Large intestine (tissue), 3 donors: ENCODE measurements around the gene HOXA5. TPM values are rescaled to one million over a fixed set of nuclear protein-coding genes. Genes with fewer than 3 reads are reported as not detected.
A peak's percentile ranks its signal among the peaks of the same experiment; 100 is the strongest.

Experiments used
- DNase-seq, 2 donors: peaks; one replicate each; pipeline versions ENCODE4 v3.0.0 to v3.0.0-alpha.2; 2013
- H3K27ac ChIP-seq: one replicate; pipeline ENCODE4 v1.5.1; 2013; ENCODE audit warnings: low read length
- H3K27me3 ChIP-seq: 2 replicates; pipeline ENCODE4 v1.6.1; 2013; ENCODE audit warnings: low read length; ENCODE audit not compliant: control insufficient read depth, insufficient read depth
- H3K36me3 ChIP-seq: 2 replicates; pipeline ENCODE4 v1.6.1; 2013; ENCODE audit warnings: low read length; ENCODE audit not compliant: control insufficient read depth, insufficient read depth
- H3K4me1 ChIP-seq: one replicate; pipeline ENCODE4 v1.6.1; 2013; ENCODE audit warnings: low read length; ENCODE audit not compliant: control insufficient read depth, insufficient read depth
- H3K4me3 ChIP-seq: one replicate; pipeline ENCODE4 v1.5.1; 2013; ENCODE audit warnings: low read length
- H3K9me3 ChIP-seq: one replicate; pipeline ENCODE4 v1.6.1; 2013; ENCODE audit warnings: mild to moderate bottlenecking, low read depth, low read length, moderate library complexity; ENCODE audit not compliant: control insufficient read depth
- WGBS: methylation state at CpG from one replicate; pipeline ENCODE4 v1.1.5; 2013; ENCODE audit warnings: low lambda C conversion rate; ENCODE audit not compliant: insufficient coverage; 5-methylcytosine and 5-hydroxymethylcytosine counted together
- polyA plus RNA-seq: library from polyadenylated mRNA; unstranded; fragments of 120-200 nt; gene quantifications from one replicate; pipeline ENCODE4 v1.2.1, GENCODE V29; 2013

The HOXA5 gene
- polyA plus RNA-seq, 1 donor: 30.3 TPM

- no peaks in the 10 kb centered on the region for H3K27me3 ChIP-seq
- WGBS: no CpG with 5 or more reads among the region's 2 CpGs
- peak overlapping the region; percentile 79 for H3K27ac ChIP-seq
- H3K9me3 ChIP-seq: no peaks in the 10 kb centered on the region
- DNase-seq: peak in 1 of 2 donors; percentile 33
- peak overlapping the region; percentile 62 for H3K4me3 ChIP-seq
- peaks cover 48% of the 10 kb centered on the region for H3K4me1 ChIP-seq
- peaks cover 3% of the 10 kb centered on the region for H3K36me3 ChIP-seq
These were observed 5.7 kb downstream of the HOXA5 start for GRCh38 chr7:27137640-27138315.

GRCh38 chr7:27134392-27134791, 9.1 kb downstream of the HOXA5 start:
- Histone ChIP-seq H3K27me3 (no peaks in the 10 kb centered on the region), H3K4me3 (no peak overlapping the region)
- DNase-seq: no peak

DNA sequence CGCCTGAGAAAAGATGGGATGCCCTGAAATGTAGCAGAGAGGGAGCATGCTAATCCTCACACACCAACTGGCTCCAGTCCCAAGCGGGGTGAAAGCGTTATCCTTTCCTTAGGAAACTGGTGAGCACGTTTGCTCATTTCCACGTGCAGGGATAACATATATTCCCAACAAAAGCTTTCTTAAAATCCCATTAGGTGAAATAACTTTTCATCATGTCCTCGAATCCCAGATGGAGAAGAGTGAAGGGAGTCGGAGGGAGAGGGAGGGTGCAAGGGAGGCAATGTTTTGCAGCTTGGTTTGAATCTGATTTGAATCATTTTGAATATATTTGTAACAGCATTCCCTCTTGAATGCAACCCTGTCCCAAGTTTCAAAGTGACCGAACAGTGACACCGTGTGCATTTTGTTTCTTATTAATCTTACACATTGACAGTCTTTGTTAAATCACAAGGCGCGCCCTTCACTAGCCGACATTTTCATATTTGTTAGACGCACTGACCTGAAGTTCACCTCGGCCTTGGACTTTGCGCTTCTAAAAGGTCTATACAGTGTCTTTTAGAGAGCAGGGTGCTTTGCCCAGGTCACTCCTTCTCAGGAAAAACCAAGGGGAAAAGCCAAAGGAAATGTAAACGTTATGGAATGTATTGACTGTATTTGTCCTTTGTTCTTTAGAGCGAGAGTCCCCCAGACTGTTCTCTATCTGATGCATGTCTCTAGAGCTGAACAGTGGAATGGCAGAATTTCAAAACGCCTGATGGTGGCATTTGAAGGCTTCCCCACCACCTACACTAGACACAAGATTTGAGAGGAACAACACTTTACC, 9.9 kb downstream of the HOXA5 start:
- DNase-seq: peak in 1 of 2 donors; percentile 75
- Histone ChIP-seq H3K4me3 (no peak overlapping the region), H3K27ac (peak overlapping the region; percentile 79), H3K36me3 (no peaks in the 10 kb centered on the region), H3K9me3 (no peaks in the 10 kb centered on the region), H3K4me1 (peaks cover 50% of the 10 kb centered on the region), H3K27me3 (no peaks in the 10 kb centered on the region)
- WGBS: no CpG with 5 or more reads among the region's 18 CpGs

More at GRCh38 chr7:27134392-27134791, 9.1 kb downstream of the HOXA5 start:
- Histone ChIP-seq H3K9me3 (no peaks in the 10 kb centered on the region), H3K27ac (peak overlapping the region; percentile 79), H3K36me3 (no peaks in the 10 kb centered on the region), H3K4me1 (peaks cover 50% of the 10 kb centered on the region)
- no CpG with 5 or more reads among the region's 2 CpGs for WGBS

- H3K4me3 ChIP-seq: no peak overlapping the region
- peaks cover 50% of the 10 kb centered on the region for H3K4me1 ChIP-seq
- peak overlapping the region; percentile 79 for H3K27ac ChIP-seq
- H3K36me3 ChIP-seq: no peaks in the 10 kb centered on the region
- 44% methylated on average over 3 of the region's 6 CpGs for WGBS
- H3K27me3 ChIP-seq: no peaks in the 10 kb centered on the region
- H3K9me3 ChIP-seq: no peaks in the 10 kb centered on the region
- no peak for DNase-seq
These were observed 10.5 kb downstream of the HOXA5 start for GRCh38 chr7:27132978-27133377.

DNA sequence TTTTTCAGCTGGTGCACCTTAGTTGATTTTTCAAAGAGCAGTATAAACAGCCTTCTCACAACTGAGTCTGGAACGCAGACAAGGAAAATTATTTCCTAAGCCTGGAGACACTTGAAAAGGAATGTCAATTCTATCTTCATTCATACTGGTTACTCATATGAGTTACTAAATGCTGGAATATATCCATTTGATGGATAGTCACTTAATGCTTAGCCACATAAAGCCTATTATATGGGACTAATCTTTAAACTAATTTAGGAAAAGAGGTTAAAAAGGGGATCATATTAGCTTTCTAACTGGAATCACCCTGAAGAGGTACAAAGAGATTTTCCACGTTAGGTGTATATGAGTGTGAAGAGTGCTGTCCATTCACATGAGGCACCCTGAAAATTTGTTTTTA, 11.3 kb downstream of the HOXA5 start:
- DNase-seq: no peak
- Histone ChIP-seq H3K9me3 (no peaks in the 10 kb centered on the region), H3K27me3 (no peaks in the 10 kb centered on the region), H3K36me3 (no peaks in the 10 kb centered on the region), H3K27ac (peak overlapping the region; percentile 90), H3K4me3 (no peak overlapping the region), H3K4me1 (peaks cover 51% of the 10 kb centered on the region)
- WGBS: 100% methylated on average over 1 of the region's 2 CpGs

- no peaks in the 10 kb centered on the region for H3K27me3 ChIP-seq
- no peak for DNase-seq
- H3K27ac ChIP-seq: peak overlapping the region; percentile 90
- H3K9me3 ChIP-seq: no peaks in the 10 kb centered on the region
- no CpG with 5 or more reads among the region's 12 CpGs for WGBS
- H3K4me3 ChIP-seq: peak overlapping the region; percentile 79
- H3K4me1 ChIP-seq: peaks cover 43% of the 10 kb centered on the region
- no peaks in the 10 kb centered on the region for H3K36me3 ChIP-seq
These were observed 12.1 kb downstream of the HOXA5 start for GRCh38 chr7:27131390-27131819.

GRCh38 chr7:27130540-27131389, 12.7 kb downstream of the HOXA5 start, which contains the start of gene HOXA4:
HOXA4 (minus strand) TSS chr7:27130757; CDS start chr7:27130733, 24 bp downstream.
- no CpG with 5 or more reads among the region's 67 CpGs for WGBS
- Histone ChIP-seq H3K4me1 (peaks cover 43% of the 10 kb centered on the region), H3K9me3 (no peaks in the 10 kb centered on the region), H3K36me3 (no peaks in the 10 kb centered on the region), H3K27ac (peak within 1 kb of the TSS; percentile 90), H3K4me3 (peak within 1 kb of the TSS; percentile 79), H3K27me3 (no peaks in the 10 kb centered on the region)
- DNase-seq: peak; percentile 93 to 95

GRCh38 chr7:27129729-27130539, 13.5 kb downstream of the HOXA5 start:
- Histone ChIP-seq H3K4me1 (peaks cover 42% of the 10 kb centered on the region), H3K36me3 (no peaks in the 10 kb centered on the region), H3K27ac (peak overlapping the region; percentile 76), H3K27me3 (no peaks in the 10 kb centered on the region), H3K4me3 (peak overlapping the region; percentile 61), H3K9me3 (no peaks in the 10 kb centered on the region)
- DNase-seq: peak in 1 of 2 donors; percentile 75
- 0% methylated on average over 1 of the region's 72 CpGs for WGBS

GRCh38 chr7:27128776-27129728, 14.4 kb downstream of the HOXA5 start:
- Histone ChIP-seq H3K27me3 (no peaks in the 10 kb centered on the region), H3K4me3 (peak overlapping the region; percentile 61), H3K9me3 (no peaks in the 10 kb centered on the region), H3K4me1 (peaks cover 44% of the 10 kb centered on the region), H3K27ac (peak overlapping the region; percentile 76), H3K36me3 (peaks cover 2% of the 10 kb centered on the region)
- 24% methylated on average over 3 of the region's 28 CpGs for WGBS
- DNase-seq: no peak
